ENCODE measurements around the gene RANBP17. TPM values are rescaled to one million over a fixed set of nuclear protein-coding genes. Genes with fewer than 3 reads are reported as not detected.

The RANBP17 gene
- total and polyA plus RNA-seq, 2 donors (not counting 1 experiment from before 2014, with no cell fraction given), result not detected

DNA sequence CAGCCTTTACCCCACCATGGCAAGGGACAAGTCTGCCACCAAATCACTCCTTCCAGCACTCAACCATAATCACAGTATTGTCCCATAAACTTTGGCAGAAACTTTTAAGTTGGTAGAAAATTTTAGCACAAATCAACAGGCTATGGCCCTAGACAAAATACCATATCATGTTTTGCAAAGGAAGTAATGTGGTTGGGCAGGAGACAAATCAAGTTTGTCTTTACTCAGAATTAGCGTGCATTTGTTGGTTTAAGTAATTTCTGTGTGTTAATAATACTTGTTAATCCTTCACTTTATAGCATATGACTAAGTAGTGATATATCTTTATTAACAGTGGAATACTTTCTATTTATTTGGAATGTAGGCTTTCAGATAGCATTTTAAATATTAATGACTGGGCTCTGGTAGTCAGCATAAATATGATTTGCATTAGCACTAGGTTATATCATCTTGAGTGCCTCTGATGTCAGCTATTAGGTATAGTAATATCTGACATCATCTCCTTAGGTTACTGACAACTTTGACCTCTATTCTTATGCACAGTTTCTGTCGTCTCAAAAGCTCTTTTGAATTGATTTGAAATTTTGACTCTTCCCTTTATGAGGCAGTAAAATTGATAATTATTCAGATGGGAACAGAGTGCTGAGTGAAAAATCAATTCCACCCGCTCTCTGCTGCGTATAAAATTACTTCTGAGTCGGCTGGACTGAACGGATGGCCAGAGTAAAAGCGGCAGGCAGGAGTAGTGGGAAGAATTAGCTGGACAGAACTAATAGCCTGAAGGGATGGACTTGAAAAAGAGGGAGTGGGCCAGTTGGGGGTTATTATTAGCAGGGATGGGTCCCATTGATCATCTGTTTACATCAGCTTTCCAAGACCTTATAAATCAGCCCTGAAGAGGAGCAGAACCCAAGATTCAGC is 407.1 kb downstream of the RANBP17 start:
- no peaks in the 10 kb centered on the region for H3K4me1 Mint-ChIP-seq
- H4K20me1 ChIP-seq (ENCODE audit: control insufficient read depth, insufficient read depth, low read length, poor library complexity, severe bottlenecking), result no peaks in the 10 kb centered on the region
- ATAC-seq (ENCODE audit: low read depth), result no peak
- H3K9me3 Mint-ChIP-seq (ENCODE audit: insufficient read depth), result no peaks in the 10 kb centered on the region
- TF ChIP-seq EZH2 (IDR thresholded peaks at IDR 0.05; ENCODE audit: borderline replicate concordance, insufficient read depth, low read depth, low read length, poor library complexity, severe bottlenecking), result no peak
- TF ChIP-seq, protein P1, sequence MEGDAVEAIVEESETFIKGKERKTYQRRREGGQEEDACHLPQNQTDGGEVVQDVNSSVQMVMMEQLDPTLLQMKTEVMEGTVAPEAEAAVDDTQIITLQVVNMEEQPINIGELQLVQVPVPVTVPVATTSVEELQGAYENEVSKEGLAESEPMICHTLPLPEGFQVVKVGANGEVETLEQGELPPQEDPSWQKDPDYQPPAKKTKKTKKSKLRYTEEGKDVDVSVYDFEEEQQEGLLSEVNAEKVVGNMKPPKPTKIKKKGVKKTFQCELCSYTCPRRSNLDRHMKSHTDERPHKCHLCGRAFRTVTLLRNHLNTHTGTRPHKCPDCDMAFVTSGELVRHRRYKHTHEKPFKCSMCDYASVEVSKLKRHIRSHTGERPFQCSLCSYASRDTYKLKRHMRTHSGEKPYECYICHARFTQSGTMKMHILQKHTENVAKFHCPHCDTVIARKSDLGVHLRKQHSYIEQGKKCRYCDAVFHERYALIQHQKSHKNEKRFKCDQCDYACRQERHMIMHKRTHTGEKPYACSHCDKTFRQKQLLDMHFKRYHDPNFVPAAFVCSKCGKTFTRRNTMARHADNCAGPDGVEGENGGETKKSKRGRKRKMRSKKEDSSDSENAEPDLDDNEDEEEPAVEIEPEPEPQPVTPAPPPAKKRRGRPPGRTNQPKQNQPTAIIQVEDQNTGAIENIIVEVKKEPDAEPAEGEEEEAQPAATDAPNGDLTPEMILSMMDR (IDR thresholded peaks at IDR 0.05), result no peak
- H3K4me2 ChIP-seq (replicated peaks; ENCODE audit: low read depth, low read length, poor library complexity, severe bottlenecking), result no peak overlapping the region
- CTCF ChIA-PET, result no interaction called here
- WGBS (ENCODE audit: insufficient coverage), result 86% methylated on average over 5 of the region's 7 CpGs
- intact Hi-C loops (cut with micrococcal nuclease), result no loop called here
- H3K9ac ChIP-seq (ENCODE audit: low read length), result no peak overlapping the region
- no peak overlapping the region for H3K27ac Mint-ChIP-seq
- H3K4me1 ChIP-seq (ENCODE audit: control insufficient read depth in 2 of 2, insufficient read depth in 2 of 2, low read length in 2 of 2), result no peaks in the 10 kb centered on the region
- H3K79me2 ChIP-seq (ENCODE audit: control insufficient read depth, insufficient read depth, low read length), result no peaks in the 10 kb centered on the region
- H3K27ac ChIP-seq (ENCODE audit: low read length in 2 of 2), result no peak overlapping the region
- no peak overlapping the region for H3K4me3 Mint-ChIP-seq
- POLR2A ChIA-PET, result no interaction called here
- H3K36me3 ChIP-seq (replicated peaks in 1 of 2; ENCODE audit: control extremely low read depth in 1 of 2, control insufficient read depth in 1 of 2, extremely low read depth in 1 of 2, insufficient read depth in 2 of 2, low read length in 1 of 2), result no peaks in the 10 kb centered on the region
- no peak overlapping the region for H2AFZ ChIP-seq (ENCODE audit: insufficient read depth, low read depth, low read length, poor library complexity, severe bottlenecking)
- peaks cover 26% of the 10 kb centered on the region for H3K27me3 Mint-ChIP-seq
- no peaks in the 10 kb centered on the region for H3K27me3 ChIP-seq (replicated peaks in 1 of 4; ENCODE audit: control extremely low read depth in 1 of 4, control insufficient read depth in 3 of 4, insufficient read depth in 4 of 4, low read length in 3 of 4)
- H3K4me3 ChIP-seq (ENCODE audit: control extremely low read depth in 1 of 5, extremely low read depth in 1 of 5, insufficient read depth in 1 of 5, low read depth in 2 of 5, low read length in 4 of 5), result no peak overlapping the region
- no peaks in the 10 kb centered on the region for H3K9me3 ChIP-seq (ENCODE audit: control extremely low read depth in 1 of 3, control insufficient read depth in 2 of 3, insufficient read depth in 1 of 3, low read length in 2 of 3)
- DNase-seq, result no peak

DNA sequence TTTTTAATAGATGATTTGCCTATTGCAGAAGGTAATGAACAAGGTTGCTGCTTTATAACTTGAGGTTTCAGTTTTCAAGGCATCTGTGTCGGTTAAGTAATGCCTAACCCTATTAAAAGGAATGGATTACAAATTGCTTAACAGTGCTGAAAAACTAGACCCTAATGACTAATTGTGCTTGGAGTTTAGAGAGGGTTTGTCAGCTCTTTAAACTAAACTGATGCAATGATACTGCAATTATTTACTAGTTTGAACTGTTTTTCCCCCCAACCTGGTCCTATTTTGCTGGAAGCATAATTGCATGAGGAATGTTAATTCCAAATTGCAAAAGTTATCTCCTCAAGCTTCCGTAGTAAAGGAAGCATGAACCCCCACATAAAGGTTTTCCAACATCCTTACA is 407.9 kb downstream of the RANBP17 start:
- ChIA-PET POLR2A (no interaction called here), CTCF (no interaction called here)
- H3K9me3 Mint-ChIP-seq (ENCODE audit: insufficient read depth), result no peaks in the 10 kb centered on the region
- Histone ChIP-seq H3K9me3 (ENCODE audit: control extremely low read depth in 1 of 3, control insufficient read depth in 2 of 3, insufficient read depth in 1 of 3, low read length in 2 of 3) (no peaks in the 10 kb centered on the region), H3K27me3 (replicated peaks in 1 of 4; ENCODE audit: control extremely low read depth in 1 of 4, control insufficient read depth in 3 of 4, insufficient read depth in 4 of 4, low read length in 3 of 4) (no peaks in the 10 kb centered on the region), H4K20me1 (ENCODE audit: control insufficient read depth, insufficient read depth, low read length, poor library complexity, severe bottlenecking) (no peaks in the 10 kb centered on the region), H3K4me1 (ENCODE audit: control insufficient read depth in 2 of 2, insufficient read depth in 2 of 2, low read length in 2 of 2) (no peaks in the 10 kb centered on the region), H3K36me3 (replicated peaks in 1 of 2; ENCODE audit: control extremely low read depth in 1 of 2, control insufficient read depth in 1 of 2, extremely low read depth in 1 of 2, insufficient read depth in 2 of 2, low read length in 1 of 2) (no peaks in the 10 kb centered on the region), H3K79me2 (ENCODE audit: control insufficient read depth, insufficient read depth, low read length) (no peaks in the 10 kb centered on the region), H3K27ac (ENCODE audit: low read length in 2 of 2) (no peak overlapping the region), H3K9ac (ENCODE audit: low read length) (no peak overlapping the region), H3K4me2 (replicated peaks; ENCODE audit: low read depth, low read length, poor library complexity, severe bottlenecking) (no peak overlapping the region), H2AFZ (ENCODE audit: insufficient read depth, low read depth, low read length, poor library complexity, severe bottlenecking) (no peak overlapping the region), H3K4me3 (ENCODE audit: control extremely low read depth in 1 of 5, extremely low read depth in 1 of 5, insufficient read depth in 1 of 5, low read depth in 2 of 5, low read length in 4 of 5) (no peak overlapping the region)
- intact Hi-C loops (cut with micrococcal nuclease), result loop anchor here (5.0 kb wide), 1 partner anchor 638 kb away; no protein-coding TSS in a partner anchor
- WGBS (ENCODE audit: insufficient coverage), result no CpG with 5 or more reads among the region's 2 CpGs
- TF ChIP-seq EZH2 (IDR thresholded peaks at IDR 0.05; ENCODE audit: borderline replicate concordance, insufficient read depth, low read depth, low read length, poor library complexity, severe bottlenecking), result no peak
- TF ChIP-seq, protein P1 (IDR thresholded peaks at IDR 0.05), result no peak
- no peak for DNase-seq
- no peak overlapping the region for H3K27ac Mint-ChIP-seq
- no peak overlapping the region for H3K4me3 Mint-ChIP-seq
- ATAC-seq (ENCODE audit: low read depth), result no peak
- peaks cover 21% of the 10 kb centered on the region for H3K27me3 Mint-ChIP-seq
- H3K4me1 Mint-ChIP-seq, result no peaks in the 10 kb centered on the region
